Purkinje cell (primary cell): ENCODE measurements around the gene AURKA. TPM values are rescaled to one million over a fixed set of nuclear protein-coding genes. Genes with fewer than 3 reads are reported as not detected.

Experiments used
- polyA plus RNA-seq: library from polyadenylated mRNA; unstranded; fragments of >200 nt; fragmentation: Nextera tagmentation; gene quantifications from 2 replicates; pipeline ENCODE4 v1.2.1, GENCODE V29; 2014

Gene AURKA
- polyA plus RNA-seq: 3.5 and 6.7 TPM in 2 replicates

GRCh38 chr20:56392132-56392880 is at the start of gene AURKA, which contains the start of gene CSTF1:
AURKA (minus strand) TSS chr20:56392215; CDS start chr20:56388197, 4,018 bp downstream.
CSTF1 (plus strand) TSS chr20:56392645; CDS start chr20:56395553, 2,908 bp downstream.

GRCh38 chr20:56411759-56412472 is 19.9 kb upstream of the AURKA start, which contains the start of gene CASS4:
CASS4 (plus strand) TSS chr20:56412260; CDS start chr20:56412459, 199 bp downstream.

GRCh38 chr20:56358600-56359211 is 33.3 kb downstream of the AURKA start, which contains the start of gene FAM210B:
FAM210B (plus strand) TSS chr20:56358974; CDS start chr20:56359006, 32 bp downstream.

Other genes starting within 250 kb of the AURKA start
- not detected in 2 replicates for gene MC3R, start 143.5 kb downstream of the AURKA start, polyA plus RNA-seq
- 7.6 and 15.1 TPM in 2 replicates for gene FAM210B, start 33.2 kb downstream of the AURKA start, polyA plus RNA-seq
- gene CSTF1, start 430 bp upstream of the AURKA start, polyA plus RNA-seq: 19.8 and 28.3 TPM in 2 replicates
- gene CASS4, start 20.0 kb upstream of the AURKA start, polyA plus RNA-seq: not detected in 2 replicates
- gene RTF2, start 76.4 kb upstream of the AURKA start, polyA plus RNA-seq: 72.3 and 122 TPM in 2 replicates
- 0.45 TPM in 1 of 2 replicates, not detected in the other for gene FAM209A, start 132.5 kb upstream of the AURKA start, polyA plus RNA-seq
- gene FAM209B, start 141.0 kb upstream of the AURKA start, polyA plus RNA-seq: 0.89 and 0.99 TPM in 2 replicates
- gene TFAP2C, start 237.1 kb upstream of the AURKA start, polyA plus RNA-seq: not detected in 2 replicates